HEK293T (cell line): ENCODE results near the gene CPLANE2.

Source experiments
- BHLHE40 ChIP-seq: fragments of 450-650 bp; IDR thresholded peaks from 2 replicates; pipeline ENCODE4 v1.6.1; 2016; ENCODE audit warnings: mild to moderate bottlenecking, moderate library complexity, borderline replicate concordance
- ELF4 ChIP-seq: fragments of 450-650 bp; IDR thresholded peaks from 2 replicates; pipeline ENCODE4 v1.6.1; 2017; ENCODE audit warnings: antibody characterized with exemption
- FOXK2 ChIP-seq: fragments of 450-650 bp; IDR thresholded peaks from 2 replicates; pipeline ENCODE4 v1.6.1; 2016; ENCODE audit warnings: mild to moderate bottlenecking
- HDGF ChIP-seq: fragments of 450-650 bp; IDR thresholded peaks from 2 replicates; pipeline ENCODE4 v1.6.1; 2017; ENCODE audit warnings: antibody characterized with exemption, borderline replicate concordance
- L3MBTL2 ChIP-seq: fragments of 450-650 bp; conservative IDR thresholded peaks from 2 replicates; pipeline ENCODE4 v1.6.1; 2016; ENCODE audit warnings: mild to moderate bottlenecking
- NFRKB ChIP-seq: fragments of 450-650 bp; IDR thresholded peaks from 2 replicates; pipeline ENCODE4 v1.6.1; 2016; ENCODE audit warnings: mild to moderate bottlenecking, moderate library complexity
- SP1 ChIP-seq: fragments of 450-650 bp; IDR thresholded peaks from 2 replicates; pipeline ENCODE4 v1.6.1; 2017
- SUZ12 ChIP-seq: fragments of 450-650 bp; IDR thresholded peaks from 2 replicates; pipeline ENCODE4 v1.6.1; 2016; ENCODE audit warnings: mild to moderate bottlenecking
- TARDBP ChIP-seq: fragments of 450-650 bp; IDR thresholded peaks from 2 replicates; pipeline ENCODE4 v1.6.1; 2016
- ZNF384 ChIP-seq: fragments of 450-650 bp; IDR thresholded peaks from 2 replicates; pipeline ENCODE4 v1.6.1; 2016
- TF ChIP-seq, protein P1 (sequence below): fragments of 450-650 bp; IDR thresholded peaks from 2 replicates; pipeline ENCODE4 v1.6.1; 2016

DNA sequence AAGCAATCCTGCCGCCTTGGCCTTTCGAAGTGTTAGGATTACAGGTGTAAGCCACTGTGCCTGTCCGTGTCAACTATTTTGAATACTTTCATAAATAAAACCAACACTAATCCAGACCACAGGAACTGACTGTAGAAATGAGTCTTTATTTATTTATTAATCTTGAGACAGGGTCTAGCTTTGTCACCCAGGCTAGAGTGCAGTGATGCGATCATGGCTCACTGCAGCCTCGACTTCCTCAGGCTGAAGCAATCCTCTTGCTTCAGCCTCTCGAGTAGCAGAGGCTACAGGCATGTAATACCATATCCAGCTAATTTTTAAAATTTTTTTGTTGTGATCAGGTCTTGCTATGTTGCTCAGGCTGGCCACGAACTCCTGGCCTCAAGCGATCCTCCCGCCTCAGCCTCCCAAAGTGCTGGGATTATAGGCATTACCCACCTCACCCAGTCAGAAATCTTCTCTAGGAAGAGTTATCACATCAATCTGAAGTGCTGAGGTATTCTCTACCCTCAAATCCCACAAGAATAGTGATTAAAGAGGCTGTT is 21.7 kb upstream of the CPLANE2 start:
- TF ChIP-seq HDGF (no peak), ZNF384 (no peak), ELF4 (no peak), TARDBP (no peak), BHLHE40 (no peak), NFRKB (no peak), L3MBTL2 (no peak), SP1 (no peak), FOXK2 (no peak), SUZ12 (no peak)
- TF ChIP-seq, protein P1, sequence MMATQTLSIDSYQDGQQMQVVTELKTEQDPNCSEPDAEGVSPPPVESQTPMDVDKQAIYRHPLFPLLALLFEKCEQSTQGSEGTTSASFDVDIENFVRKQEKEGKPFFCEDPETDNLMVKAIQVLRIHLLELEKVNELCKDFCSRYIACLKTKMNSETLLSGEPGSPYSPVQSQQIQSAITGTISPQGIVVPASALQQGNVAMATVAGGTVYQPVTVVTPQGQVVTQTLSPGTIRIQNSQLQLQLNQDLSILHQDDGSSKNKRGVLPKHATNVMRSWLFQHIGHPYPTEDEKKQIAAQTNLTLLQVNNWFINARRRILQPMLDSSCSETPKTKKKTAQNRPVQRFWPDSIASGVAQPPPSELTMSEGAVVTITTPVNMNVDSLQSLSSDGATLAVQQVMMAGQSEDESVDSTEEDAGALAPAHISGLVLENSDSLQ = no peak
